CD4-positive, alpha-beta T cell treated with Interferon alpha-2 for 1 hour (primary cell): ENCODE results near the gene TNS4.
A peak's percentile ranks its signal among the peaks of the same experiment; 100 is the strongest.

Experiments used
- DNase-seq, 2 donors: peaks; one replicate each; pipeline ENCODE4 v3.0.0-alpha.2; 2020 to 2022

The TNS4 gene

GRCh38 chr17:40454613-40454995, 46.8 kb downstream of the TNS4 start:
- DNase-seq: no peak

GRCh38 chr17:40453881-40454612, 47.4 kb downstream of the TNS4 start:
- DNase-seq: no peak

GRCh38 chr17:40452921-40453378, 48.5 kb downstream of the TNS4 start:
- DNase-seq: no peak

- no peak for DNase-seq
Measured at GRCh38 chr17:40452216-40452787, 49.1 kb downstream of the TNS4 start.

- no peak for DNase-seq
Measured at GRCh38 chr17:40451420-40451819, 50.0 kb downstream of the TNS4 start.

- DNase-seq: peak; percentile 20 to 46
Measured at GRCh38 chr17:40450175-40450574, 51.2 kb downstream of the TNS4 start.

GRCh38 chr17:40448639-40449261, 52.7 kb downstream of the TNS4 start:
- DNase-seq: no peak

GRCh38 chr17:40448213-40448638, 53.2 kb downstream of the TNS4 start:
- no peak for DNase-seq

- no peak for DNase-seq
Measured at GRCh38 chr17:40447806-40448205, 53.6 kb downstream of the TNS4 start.

GRCh38 chr17:40447148-40447644, 54.2 kb downstream of the TNS4 start:
- DNase-seq: no peak

- no peak for DNase-seq
Measured at GRCh38 chr17:40445751-40446468, 55.5 kb downstream of the TNS4 start.

GRCh38 chr17:40443988-40444899, 57.2 kb downstream of the TNS4 start:
- DNase-seq: no peak

- peak; percentile 67 to 72 for DNase-seq
Measured at GRCh38 chr17:40443196-40443987, 58.0 kb downstream of the TNS4 start, which contains the start of gene IGFBP4. TSS of gene IGFBP4 (plus strand) at chr17:40443450. CDS start at chr17:40443736, 286 bp downstream.

- DNase-seq: no peak
Measured at GRCh38 chr17:40442392-40443195, 58.8 kb downstream of the TNS4 start.

- no peak for DNase-seq
Measured at GRCh38 chr17:40440166-40440565, 61.3 kb downstream of the TNS4 start.

- DNase-seq: no peak
Measured at GRCh38 chr17:40437095-40437732, 64.2 kb downstream of the TNS4 start.

- DNase-seq: no peak
Measured at GRCh38 chr17:40436636-40437035, 64.8 kb downstream of the TNS4 start.

GRCh38 chr17:40433551-40434415, 67.6 kb downstream of the TNS4 start:
- no peak for DNase-seq
